Measurements from ENCODE around the gene UNC5B.

DNA sequence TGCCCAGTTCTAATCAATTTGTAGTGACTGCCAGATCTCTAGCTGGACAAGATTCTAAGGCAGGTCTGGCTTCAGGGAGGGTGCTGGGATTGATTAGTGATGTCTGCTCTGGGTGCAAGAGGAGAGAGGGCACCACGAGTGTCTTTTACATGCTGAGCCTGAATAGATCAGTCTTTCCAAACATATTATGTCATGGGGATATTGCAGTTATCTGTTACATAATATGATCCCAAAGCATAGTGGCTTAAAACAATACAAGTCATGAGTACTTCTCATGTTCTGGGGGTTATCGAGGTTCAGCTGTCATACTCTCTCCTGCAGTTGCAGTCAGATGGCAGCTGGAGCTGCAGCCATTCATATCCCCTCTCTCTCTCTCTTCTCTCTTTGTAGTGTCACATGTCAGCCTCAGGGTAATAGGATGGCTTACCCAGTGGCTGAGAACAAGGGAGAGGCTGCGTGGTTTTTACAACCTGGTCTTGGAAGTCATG is 132.7 kb downstream of the UNC5B start:
- TF ChIP-seq, protein P1, sequence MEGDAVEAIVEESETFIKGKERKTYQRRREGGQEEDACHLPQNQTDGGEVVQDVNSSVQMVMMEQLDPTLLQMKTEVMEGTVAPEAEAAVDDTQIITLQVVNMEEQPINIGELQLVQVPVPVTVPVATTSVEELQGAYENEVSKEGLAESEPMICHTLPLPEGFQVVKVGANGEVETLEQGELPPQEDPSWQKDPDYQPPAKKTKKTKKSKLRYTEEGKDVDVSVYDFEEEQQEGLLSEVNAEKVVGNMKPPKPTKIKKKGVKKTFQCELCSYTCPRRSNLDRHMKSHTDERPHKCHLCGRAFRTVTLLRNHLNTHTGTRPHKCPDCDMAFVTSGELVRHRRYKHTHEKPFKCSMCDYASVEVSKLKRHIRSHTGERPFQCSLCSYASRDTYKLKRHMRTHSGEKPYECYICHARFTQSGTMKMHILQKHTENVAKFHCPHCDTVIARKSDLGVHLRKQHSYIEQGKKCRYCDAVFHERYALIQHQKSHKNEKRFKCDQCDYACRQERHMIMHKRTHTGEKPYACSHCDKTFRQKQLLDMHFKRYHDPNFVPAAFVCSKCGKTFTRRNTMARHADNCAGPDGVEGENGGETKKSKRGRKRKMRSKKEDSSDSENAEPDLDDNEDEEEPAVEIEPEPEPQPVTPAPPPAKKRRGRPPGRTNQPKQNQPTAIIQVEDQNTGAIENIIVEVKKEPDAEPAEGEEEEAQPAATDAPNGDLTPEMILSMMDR (IDR thresholded peaks at IDR 0.05), result no peak
- TF ChIP-seq POLR2A (IDR thresholded peaks at IDR 0.05), result no peak

Measured in thyroid gland (tissue), 4 donors.